K562 (cell line): ENCODE results near the gene SRSF1. TPM values are rescaled to one million over a fixed set of nuclear protein-coding genes. Genes with fewer than 3 reads are reported as not detected.

Experiments
- ATAC-seq: fragments of 200-7000 bp; cut with Tn5 transposase; 3 replicates; pipeline ENCODE4 v1.9.1; 2020; ENCODE audit warnings: moderate library complexity
- BruUV-seq: library from RNA; stranded (reverse); fragments of 400-500 nt; replicated peaks from 2 replicates; lab custom pipeline; 2021; lab: Mats Ljungman, UMichigan
- CTCF ChIA-PET: fragments of 300-600 bp; formaldehyde crosslinking; extraction: SDS; loops from one replicate; lab custom pipeline; 2021; ENCODE audit warnings: low intra/inter-chr PET ratio; lab: Yijun Ruan, JAX
- POLR2A ChIA-PET: fragments of 300-600, 350-650 bp; sonication (Branson Sonifier 250); formaldehyde crosslinking; extraction: SDS; loops from one replicate; lab custom pipeline; 2021; ENCODE audit warnings: antibody characterized with exemption, inconsistent platforms; lab: Yijun Ruan, JAX
- DNase-seq, 4 experiments: peaks; one replicate each; pipeline versions ENCODE4 v3.0.0 to v3.0.0-alpha.2; 2011 to 2018; ENCODE audit warnings: low spot score in 3 of 4, mixed read lengths in 3 of 4; ENCODE audit errors: extremely low read depth in 1 of 4
- FAIRE-seq: peaks from 2 replicates; lab custom pipeline; 2011; peaks lifted over from hg19 to GRCh38; lab: Jason Lieb, UNC
- H2AFZ ChIP-seq: 2 replicates; pipeline ENCODE4 v1.6.0; 2011; ENCODE audit warnings: low read depth, low read length, control low read depth, inconsistent platforms
- H3K27ac ChIP-seq: fragments of 200-600 bp; 3 replicates; pipeline ENCODE4 v1.8.0; 2011; ENCODE audit warnings: low read depth, mild to moderate bottlenecking, control low read depth, inconsistent platforms, low read length, moderate library complexity, mixed read lengths; ENCODE audit errors: extremely low read depth
- H3K27me3 ChIP-seq, 2 experiments: fragments of 300-600 bp in 1 of 2; 2 replicates in 1 of 2; 3 replicates in 1 of 2; pipeline versions ENCODE4 v1.6.0 to v1.8.0; 2011; ENCODE audit warnings: inconsistent platforms in 2 of 2, low read length in 2 of 2, mild to moderate bottlenecking in 1 of 2, mixed read lengths in 1 of 2, moderate library complexity in 1 of 2; ENCODE audit not compliant: control insufficient read depth in 2 of 2, insufficient read depth in 2 of 2
- H3K36me3 ChIP-seq: fragments of 300-600 bp; 3 replicates; pipeline ENCODE4 v1.8.0; 2011; ENCODE audit warnings: mild to moderate bottlenecking, low read length, inconsistent platforms; ENCODE audit not compliant: control insufficient read depth, insufficient read depth
- H3K4me1 ChIP-seq, 2 experiments: fragments of 200-600 bp in 1 of 2; replicated peaks in 1 of 2; 2 replicates in 1 of 2; 3 replicates in 1 of 2; pipeline versions ENCODE4 v1.5.1 to v1.8.0; 2011; ENCODE audit warnings: inconsistent platforms in 2 of 2, low read length in 2 of 2, mild to moderate bottlenecking in 1 of 2, mixed read lengths in 1 of 2, moderate library complexity in 1 of 2; ENCODE audit not compliant: control insufficient read depth in 2 of 2, insufficient read depth in 2 of 2
- H3K4me2 ChIP-seq: 2 replicates; pipeline ENCODE4 v1.6.1; 2011; ENCODE audit warnings: low read length, control low read depth, inconsistent platforms, mixed read lengths; ENCODE audit not compliant: insufficient read depth
- H3K4me3 ChIP-seq: fragments of 200-600 bp; sonication (generic), shearing (Covaris generic); 2 replicates; pipeline ENCODE4 v1.5.1; 2016; ENCODE audit warnings: control low read depth, inconsistent platforms
- H3K79me2 ChIP-seq: fragments of 200-600 bp; 3 replicates; pipeline ENCODE4 v1.8.0; 2011; ENCODE audit warnings: low read length, inconsistent platforms; ENCODE audit not compliant: control insufficient read depth, insufficient read depth
- H3K9ac ChIP-seq, 2 experiments: 2 replicates each; pipeline versions ENCODE4 v1.6.0 to v1.6.1; 2011; ENCODE audit warnings: low read depth in 2 of 2, low read length in 2 of 2, control low read depth in 1 of 2, inconsistent platforms in 1 of 2, mild to moderate bottlenecking in 1 of 2, mixed read lengths in 1 of 2; ENCODE audit not compliant: insufficient read depth in 1 of 2
- H3K9me1 ChIP-seq: one replicate; pipeline ENCODE4 v1.6.0; 2011; ENCODE audit warnings: inconsistent platforms, mild to moderate bottlenecking, low read length, moderate library complexity; ENCODE audit not compliant: control insufficient read depth, insufficient read depth
- H3K9me3 ChIP-seq: replicated peaks from 2 replicates; pipeline ENCODE4 v1.5.1; 2011; ENCODE audit warnings: low read depth, low read length, inconsistent platforms; ENCODE audit not compliant: control insufficient read depth, insufficient read depth
- H4K20me1 ChIP-seq: replicated peaks from 2 replicates; pipeline ENCODE4 v1.6.1; 2011; ENCODE audit warnings: low read length, inconsistent platforms, mixed read lengths; ENCODE audit not compliant: control insufficient read depth, insufficient read depth
- BCL6 ChIP-seq: fragments of 250-450 bp; sonication (Bioruptor Pico); IDR thresholded peaks from 2 replicates; pipeline ENCODE4 v1.4.0; 2020
- ESRRB ChIP-seq: fragments of 250-450 bp; sonication (Bioruptor Pico); IDR thresholded peaks from 2 replicates; pipeline ENCODE4 v1.5.0; 2020; ENCODE audit warnings: mild to moderate bottlenecking, moderate library complexity, borderline replicate concordance
- FOXK2 ChIP-seq, 2 experiments: fragments of 450-650 bp; IDR thresholded peaks in 1 of 2; conservative IDR thresholded peaks in 1 of 2; 2 replicates each; pipeline ENCODE4 v1.6.1; 2016; ENCODE audit warnings: low read depth in 2 of 2, mild to moderate bottlenecking in 1 of 2
- HDAC3 ChIP-seq: fragments of 450-650 bp; IDR thresholded peaks from 2 replicates; pipeline ENCODE4 v1.6.1; 2018; ENCODE audit warnings: borderline replicate concordance, mild to moderate bottlenecking, moderate library complexity; ENCODE audit not compliant: partially characterized antibody
- HMG20A ChIP-seq: fragments of 450-650 bp; formaldehyde crosslinking; conservative IDR thresholded peaks from 2 replicates; pipeline ENCODE4 v1.4.0; 2020; ENCODE audit warnings: mild to moderate bottlenecking, mixed read lengths
- KDM1A ChIP-seq, 2 experiments: fragments of 450-650 bp; IDR thresholded peaks; 2 replicates each; pipeline ENCODE4 v1.6.1; 2016; ENCODE audit warnings: mild to moderate bottlenecking in 2 of 2
- NELFE ChIP-seq: IDR thresholded peaks from 2 replicates; pipeline ENCODE4 v1.6.1; 2011; ENCODE audit warnings: mild to moderate bottlenecking; ENCODE audit not compliant: insufficient read depth, insufficient read length
- NFYB ChIP-seq: IDR thresholded peaks from 2 replicates; pipeline ENCODE4 v1.6.1; 2011; ENCODE audit warnings: mild to moderate bottlenecking, moderate library complexity; ENCODE audit not compliant: insufficient read length; ENCODE audit errors: extremely low read depth
- NR2F6 ChIP-seq: fragments of 450-650 bp; formaldehyde crosslinking; IDR thresholded peaks from 2 replicates; pipeline ENCODE4 v1.4.0; 2020; ENCODE audit warnings: mild to moderate bottlenecking
- SREBF2 ChIP-seq: sonication (generic); formaldehyde crosslinking; IDR thresholded peaks from 2 replicates; pipeline ENCODE4 v1.4.0; 2020; ENCODE audit warnings: mild to moderate bottlenecking, missing genetic modification reagents
- WGBS: fragments of 100-300 bp; shearing (Covaris generic); methylation state at CpG from one replicate; pipeline ENCODE4 v1.1.6; 2016; ENCODE audit warnings: low coverage, mixed read lengths; ENCODE audit not compliant: insufficient coverage; ENCODE audit errors: missing lambda C conversion rate; 5-methylcytosine and 5-hydroxymethylcytosine counted together
- in situ Hi-C: fragments of 300-500 bp; cut with MboI; formaldehyde crosslinking; loops from 4 replicates; pipeline ENCODE4 v1.15.0; 2018; ENCODE audit warnings: inconsistent platforms, mixed read lengths
- intact Hi-C: fragments of 100-400 bp; cut with micrococcal nuclease; formaldehyde crosslinking; loops from 2 replicates; pipeline ENCODE4 v1.14.2; 2022
- polyA plus RNA-seq, 8 experiments: library from polyadenylated mRNA; depleted of rRNA in 4 of 8; stranded (reverse) in 5 of 8; unstranded in 3 of 8; fragments of >200 nt; fragmentation: Nextera tagmentation in 2 of 8; fragmentation: Illumina TruSeq in 1 of 8; extraction: Ambion mirVana in 2 of 8; extraction: Trizol in 1 of 8; gene quantifications; 2 replicates each; pipeline versions ENCODE4 v1.2.1 to v1.2.3, GENCODE V29; 2011 to 2014; ENCODE audit warnings: inconsistent platforms in 1 of 8, missing spikeins in 1 of 8
- total RNA-seq, 7 experiments: library from RNA; depleted of rRNA in 6 of 7; stranded (reverse); fragments of >200 nt in 6 of 7; fragmentation: Illumina TruSeq in 2 of 7; extraction: Trizol in 2 of 7; gene quantifications; 2 replicates each; pipeline versions ENCODE4 v1.2.1 to v1.2.3, GENCODE V29; 2011 to 2021; ENCODE audit warnings: low replicate concordance in 1 of 7
- TF ChIP-seq, protein P1 (sequence below): fragments of 250-450 bp; sonication (Bioruptor Pico); IDR thresholded peaks from 2 replicates; pipeline ENCODE4 v1.8.0; 2022; ENCODE audit warnings: moderate library complexity, mild to moderate bottlenecking, inconsistent platforms
- TF ChIP-seq, protein P2 (sequence below): fragments of 250-450 bp; sonication (Bioruptor Pico); IDR thresholded peaks from 2 replicates; pipeline ENCODE4 v1.4.0; 2020; ENCODE audit warnings: mild to moderate bottlenecking, moderate library complexity, borderline replicate concordance

The SRSF1 gene
- total and polyA plus RNA-seq, 9 of the 15 experiments (the other 6 are each of a cell fraction or from before 2014, with no cell fraction given), result 77.8 to 559 (median 442) TPM

DNA sequence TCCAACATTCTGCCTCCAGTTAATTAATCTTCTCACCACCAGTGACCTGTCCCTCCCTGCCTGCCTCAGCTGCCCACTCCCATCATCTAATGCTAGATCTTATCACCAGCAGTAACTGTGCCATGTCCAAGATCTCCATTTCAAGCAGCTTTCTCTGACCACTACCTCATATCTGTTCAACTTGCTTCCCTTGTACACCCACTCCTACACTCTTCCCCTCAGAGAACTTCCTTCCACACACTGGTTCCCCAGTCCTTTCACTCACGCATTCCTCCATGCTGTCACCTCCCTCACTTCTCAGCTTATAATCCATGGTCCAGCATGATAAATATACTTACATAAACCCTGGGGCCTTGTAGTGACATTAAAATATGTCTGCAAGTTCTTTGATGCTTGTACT lies 44.4 kb upstream of the SRSF1 start (continued):
- TF ChIP-seq, protein P1, sequence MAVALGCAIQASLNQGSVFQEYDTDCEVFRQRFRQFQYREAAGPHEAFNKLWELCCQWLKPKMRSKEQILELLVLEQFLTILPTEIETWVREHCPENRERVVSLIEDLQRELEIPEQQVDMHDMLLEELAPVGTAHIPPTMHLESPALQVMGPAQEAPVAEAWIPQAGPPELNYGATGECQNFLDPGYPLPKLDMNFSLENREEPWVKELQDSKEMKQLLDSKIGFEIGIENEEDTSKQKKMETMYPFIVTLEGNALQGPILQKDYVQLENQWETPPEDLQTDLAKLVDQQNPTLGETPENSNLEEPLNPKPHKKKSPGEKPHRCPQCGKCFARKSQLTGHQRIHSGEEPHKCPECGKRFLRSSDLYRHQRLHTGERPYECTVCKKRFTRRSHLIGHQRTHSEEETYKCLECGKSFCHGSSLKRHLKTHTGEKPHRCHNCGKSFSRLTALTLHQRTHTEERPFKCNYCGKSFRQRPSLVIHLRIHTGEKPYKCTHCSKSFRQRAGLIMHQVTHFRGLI, result no peak
- TF ChIP-seq NR2F6 (no peak), SREBF2 (no peak)

DNA sequence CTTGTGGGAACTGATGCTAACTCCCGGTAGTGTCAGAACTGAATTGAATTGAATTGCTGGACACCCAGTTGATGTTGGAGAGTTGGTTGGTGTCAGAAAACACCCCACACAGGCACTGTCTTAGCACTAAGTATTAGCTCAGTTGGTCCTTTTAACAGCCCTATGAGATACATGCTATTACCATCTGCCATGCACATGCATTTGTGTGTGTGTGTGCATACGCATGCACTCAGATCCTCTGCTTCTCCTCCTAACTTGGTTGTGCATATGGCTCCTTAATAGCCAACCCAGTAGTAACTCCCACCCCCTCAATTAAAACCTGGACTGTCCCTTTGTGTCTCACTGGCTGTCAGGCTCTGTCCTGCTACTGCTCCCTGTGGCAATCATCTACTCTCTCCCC lies 43.9 kb upstream of the SRSF1 start:
- POLR2A ChIA-PET, result interaction anchor here (1.0 to 1.1 kb wide), 2 partner anchors 11 to 36 kb away, joined by 4 to 6 read pairs; no protein-coding TSS in a partner anchor
- Histone ChIP-seq H3K79me2 (no peaks in the 10 kb centered on the region), H3K9me1 (no peaks in the 10 kb centered on the region), H3K4me2 (no peak overlapping the region), H3K27ac (no peak overlapping the region), H3K27me3 (peaks cover 23 to 30% of the 10 kb centered on the region in 2 experiments), H3K4me1 (no peaks in the 10 kb centered on the region), H3K4me3 (no peak overlapping the region), H2AFZ (no peak overlapping the region), H3K36me3 (no peaks in the 10 kb centered on the region), H4K20me1 (no peaks in the 10 kb centered on the region), H3K9me3 (no peaks in the 10 kb centered on the region), H3K9ac (no peak overlapping the region)
- in situ Hi-C loops (no loop called here), intact Hi-C loops (no loop called here)
- no TSS peak for BruUV-seq
- no peak for ATAC-seq
- CTCF ChIA-PET, result no interaction called here
- WGBS, result 49% methylated on average over 2 of the region's 2 CpGs
- no peak for DNase-seq
- FAIRE-seq, result no peak
- TF ChIP-seq ESRRB (no peak), NFYB (no peak), KDM1A (IDR thresholded peaks at IDR 0.05) (no peak), BCL6 (CRISPR knock-in tag) (no peak), FOXK2 (conservative IDR thresholded peaks at IDR 0.05 in 1 of 2, IDR thresholded peaks at IDR 0.05 in 1 of 2; ENCODE audit: low read depth in 2 of 2) (no peak), NELFE (no peak), HDAC3 (no peak), HMG20A (no peak)
- TF ChIP-seq, protein P2, sequence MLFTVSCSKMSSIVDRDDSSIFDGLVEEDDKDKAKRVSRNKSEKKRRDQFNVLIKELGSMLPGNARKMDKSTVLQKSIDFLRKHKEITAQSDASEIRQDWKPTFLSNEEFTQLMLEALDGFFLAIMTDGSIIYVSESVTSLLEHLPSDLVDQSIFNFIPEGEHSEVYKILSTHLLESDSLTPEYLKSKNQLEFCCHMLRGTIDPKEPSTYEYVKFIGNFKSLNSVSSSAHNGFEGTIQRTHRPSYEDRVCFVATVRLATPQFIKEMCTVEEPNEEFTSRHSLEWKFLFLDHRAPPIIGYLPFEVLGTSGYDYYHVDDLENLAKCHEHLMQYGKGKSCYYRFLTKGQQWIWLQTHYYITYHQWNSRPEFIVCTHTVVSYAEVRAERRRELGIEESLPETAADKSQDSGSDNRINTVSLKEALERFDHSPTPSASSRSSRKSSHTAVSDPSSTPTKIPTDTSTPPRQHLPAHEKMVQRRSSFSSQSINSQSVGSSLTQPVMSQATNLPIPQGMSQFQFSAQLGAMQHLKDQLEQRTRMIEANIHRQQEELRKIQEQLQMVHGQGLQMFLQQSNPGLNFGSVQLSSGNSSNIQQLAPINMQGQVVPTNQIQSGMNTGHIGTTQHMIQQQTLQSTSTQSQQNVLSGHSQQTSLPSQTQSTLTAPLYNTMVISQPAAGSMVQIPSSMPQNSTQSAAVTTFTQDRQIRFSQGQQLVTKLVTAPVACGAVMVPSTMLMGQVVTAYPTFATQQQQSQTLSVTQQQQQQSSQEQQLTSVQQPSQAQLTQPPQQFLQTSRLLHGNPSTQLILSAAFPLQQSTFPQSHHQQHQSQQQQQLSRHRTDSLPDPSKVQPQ (CRISPR knock-in tag), result no peak
